Karpas-422 (cell line): Measurements from ENCODE around the gene TTLL5. TPM values are rescaled to one million over a fixed set of nuclear protein-coding genes. Genes with fewer than 3 reads are reported as not detected.

Experiments
- DNase-seq: peaks from one replicate; pipeline ENCODE4 v3.0.0-alpha.2; 2015
- H2AFZ ChIP-seq: fragments of 200-600 bp; sonication (generic); 2 replicates; pipeline ENCODE4 v1.6.1; 2014; ENCODE audit warnings: antibody characterized with exemption, low read length, mixed read lengths
- H3K27ac ChIP-seq: fragments of 200-600 bp; sonication (generic); 2 replicates; pipeline ENCODE4 v1.5.1; 2014; ENCODE audit warnings: mild to moderate bottlenecking, low read length, moderate library complexity
- H3K27me3 ChIP-seq: fragments of 200-600 bp; sonication (generic); 2 replicates; pipeline ENCODE4 v1.6.1; 2014; ENCODE audit warnings: low read length, mixed read lengths
- H3K36me3 ChIP-seq: fragments of 200-600 bp; sonication (generic); 2 replicates; pipeline ENCODE4 v1.6.1; 2014; ENCODE audit warnings: low read length, mixed read lengths; ENCODE audit not compliant: insufficient read depth
- H3K4me1 ChIP-seq: fragments of 200-600 bp; sonication (generic); 2 replicates; pipeline ENCODE4 v1.6.1; 2014; ENCODE audit warnings: mild to moderate bottlenecking, low read length, mixed read lengths
- H3K4me2 ChIP-seq: fragments of 200-600 bp; sonication (generic); 2 replicates; pipeline ENCODE4 v1.6.1; 2014; ENCODE audit warnings: low read length, low read depth, mild to moderate bottlenecking; ENCODE audit not compliant: poor library complexity, severe bottlenecking
- H3K4me3 ChIP-seq: fragments of 200-600 bp; sonication (generic); 2 replicates; pipeline ENCODE4 v1.5.1; 2014; ENCODE audit warnings: mild to moderate bottlenecking, antibody characterized with exemption, low read length, mixed read lengths
- H3K79me2 ChIP-seq: fragments of 200-600 bp; sonication (generic); 2 replicates; pipeline ENCODE4 v1.6.1; 2014; ENCODE audit warnings: mild to moderate bottlenecking, low read length, mixed read lengths
- H3K9ac ChIP-seq: fragments of 200-600 bp; sonication (generic); 2 replicates; pipeline ENCODE4 v1.6.0; 2014; ENCODE audit warnings: low read length
- H3K9me2 ChIP-seq: fragments of 200-600 bp; sonication (generic), shearing (Covaris generic); replicated peaks from 2 replicates; pipeline ENCODE4 v1.6.0; 2014; ENCODE audit warnings: mild to moderate bottlenecking, low read length, moderate library complexity; ENCODE audit not compliant: insufficient read depth
- H3K9me3 ChIP-seq: fragments of 300-700, 200-600 bp; sonication (generic); 2 replicates; pipeline ENCODE4 v1.6.1; 2014; ENCODE audit warnings: low read length, mixed read lengths
- H4K20me1 ChIP-seq: fragments of 200-600 bp; sonication (generic); 2 replicates; pipeline ENCODE4 v1.6.1; 2014; ENCODE audit warnings: mild to moderate bottlenecking, antibody characterized with exemption, low read length, low read depth; ENCODE audit not compliant: insufficient read depth
- total RNA-seq: library from RNA; depleted of rRNA; stranded (reverse); fragments of >200 nt; shearing (Covaris generic); gene quantifications from 2 replicates; pipeline ENCODE4 v1.2.3, GENCODE V29; 2014; ENCODE audit warnings: low replicate concordance

TTLL5 gene
- total RNA-seq, 1 experiment from 2014 or later, result 53.7 TPM

DNA sequence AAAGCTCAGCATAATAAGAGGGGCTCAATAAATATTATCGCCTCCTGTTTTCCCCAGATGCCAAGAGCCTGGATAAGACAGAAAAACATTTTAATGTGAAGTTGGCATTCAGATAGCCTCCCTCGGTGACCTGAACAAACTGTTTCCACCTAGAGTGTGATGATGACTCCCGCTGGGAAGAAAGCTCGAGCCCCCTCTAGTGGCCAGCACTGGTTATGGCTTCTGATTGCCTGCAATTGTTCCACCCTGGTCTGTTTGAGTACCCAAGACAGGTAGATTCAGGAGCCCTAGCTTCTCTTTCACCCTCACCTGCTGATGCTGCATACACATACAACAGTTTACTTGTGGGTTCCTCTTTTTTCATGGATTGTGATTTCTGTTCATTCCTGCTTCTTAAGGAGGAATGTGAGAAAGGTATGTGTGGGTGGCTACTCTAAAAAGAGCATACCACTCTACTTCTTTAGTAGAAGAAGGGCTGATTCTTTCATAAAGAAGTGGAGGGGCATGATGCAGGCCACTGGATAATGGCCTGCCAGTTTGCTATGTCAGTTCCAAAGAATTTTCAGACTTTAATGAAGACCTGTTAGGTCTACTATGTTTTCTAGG lies 6.8 kb upstream of the TTLL5 start:
- DNase-seq, result peak; percentile 94
- H4K20me1 ChIP-seq, result no peaks in the 10 kb centered on the region
- H3K27me3 ChIP-seq, result no peaks in the 10 kb centered on the region
- no peak overlapping the region for H3K27ac ChIP-seq
- peaks cover 21% of the 10 kb centered on the region for H3K79me2 ChIP-seq
- H3K9ac ChIP-seq, result no peak overlapping the region
- H3K4me2 ChIP-seq, result no peak overlapping the region
- no peak overlapping the region for H2AFZ ChIP-seq
- no peaks in the 10 kb centered on the region for H3K9me2 ChIP-seq
- H3K4me1 ChIP-seq, result peaks cover 10% of the 10 kb centered on the region
- peaks cover 37% of the 10 kb centered on the region for H3K36me3 ChIP-seq
- no peaks in the 10 kb centered on the region for H3K9me3 ChIP-seq
- H3K4me3 ChIP-seq, result no peak overlapping the region

DNA sequence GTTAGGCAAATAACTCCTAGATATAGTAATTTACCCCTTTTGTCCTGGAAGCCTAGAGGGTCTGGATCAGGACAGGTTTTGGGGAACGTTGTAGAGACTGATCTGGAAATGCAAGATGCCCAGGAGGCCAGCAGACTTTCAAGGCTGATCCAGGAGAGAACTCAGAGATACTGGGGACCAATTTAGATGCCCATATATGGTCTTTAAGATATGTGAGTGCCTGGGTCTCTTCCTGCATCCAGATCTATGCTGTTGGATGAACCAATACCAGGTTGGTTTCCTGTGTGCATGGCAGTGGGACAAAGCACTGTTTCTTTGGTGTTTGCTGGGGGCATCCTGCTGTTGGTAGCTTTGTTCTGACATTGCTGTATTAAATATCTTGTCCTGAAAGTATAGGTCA lies 5.8 kb upstream of the TTLL5 start:
- Histone ChIP-seq H4K20me1 (no peaks in the 10 kb centered on the region), H3K9me3 (no peaks in the 10 kb centered on the region), H3K4me1 (peaks cover 20% of the 10 kb centered on the region), H3K27ac (no peak overlapping the region), H3K4me2 (no peak overlapping the region), H3K9me2 (no peaks in the 10 kb centered on the region), H3K79me2 (peaks cover 31% of the 10 kb centered on the region), H2AFZ (no peak overlapping the region), H3K36me3 (peaks cover 27% of the 10 kb centered on the region), H3K27me3 (no peaks in the 10 kb centered on the region), H3K4me3 (no peak overlapping the region), H3K9ac (no peak overlapping the region)
- no peak for DNase-seq

DNA sequence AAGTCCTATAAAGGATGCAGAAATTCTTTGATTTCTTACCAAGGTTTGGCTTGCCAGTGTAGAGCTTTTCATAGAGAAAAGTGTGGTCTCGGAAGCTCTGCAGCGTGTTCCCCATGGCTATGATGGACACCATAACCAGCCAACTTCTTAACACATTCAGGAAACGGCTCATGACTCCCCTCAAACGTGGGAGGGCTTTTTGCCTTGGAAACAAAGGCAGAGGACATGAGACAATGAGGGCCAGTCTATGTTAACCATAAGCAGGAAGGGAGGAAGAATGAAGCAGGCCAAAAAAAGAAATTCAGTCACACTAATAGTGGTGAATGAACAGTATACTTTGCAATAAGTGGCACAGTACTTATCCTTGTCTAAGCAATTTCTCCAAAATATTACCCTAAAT lies 3.7 kb upstream of the TTLL5 start:
- Histone ChIP-seq H3K4me1 (peaks cover 23% of the 10 kb centered on the region), H3K36me3 (peaks cover 9% of the 10 kb centered on the region; the same call in 1 of the 2 replicates), H3K9ac (no peak overlapping the region), H3K79me2 (peaks cover 45% of the 10 kb centered on the region), H4K20me1 (no peaks in the 10 kb centered on the region), H3K9me2 (no peaks in the 10 kb centered on the region), H3K27me3 (no peaks in the 10 kb centered on the region), H3K4me3 (no peak overlapping the region), H2AFZ (no peak overlapping the region), H3K27ac (no peak overlapping the region), H3K4me2 (no peak overlapping the region), H3K9me3 (no peaks in the 10 kb centered on the region)
- DNase-seq, result no peak

DNA sequence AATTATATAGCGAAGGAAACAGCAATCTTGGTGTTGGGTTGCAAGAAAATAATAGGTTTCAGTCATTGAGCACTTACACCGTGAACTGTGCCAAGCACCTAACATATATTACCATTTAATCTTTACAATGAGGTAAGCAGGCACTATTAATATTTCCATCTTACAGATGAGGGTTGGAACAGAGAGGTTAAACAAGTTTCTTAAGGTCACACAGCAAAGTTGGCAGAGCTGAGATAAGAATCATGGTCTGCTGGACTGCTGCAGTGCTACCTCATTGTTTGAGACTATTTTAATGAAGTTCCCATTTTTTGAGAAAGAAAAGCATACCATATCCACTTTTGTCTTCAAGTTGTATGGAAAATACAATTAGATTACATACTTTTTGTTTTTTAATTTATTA lies 2.1 kb upstream of the TTLL5 start:
- no peak for DNase-seq
- Histone ChIP-seq H3K4me1 (peaks cover 30% of the 10 kb centered on the region), H3K79me2 (peaks cover 58% of the 10 kb centered on the region), H3K27me3 (no peaks in the 10 kb centered on the region), H3K9ac (no peak overlapping the region), H3K9me2 (no peaks in the 10 kb centered on the region), H2AFZ (no peak overlapping the region), H4K20me1 (no peaks in the 10 kb centered on the region), H3K27ac (no peak overlapping the region), H3K36me3 (peaks cover 5% of the 10 kb centered on the region; the same call in 1 of the 2 replicates), H3K9me3 (no peaks in the 10 kb centered on the region), H3K4me2 (peak overlapping the region; percentile 83), H3K4me3 (no peak overlapping the region)

DNA sequence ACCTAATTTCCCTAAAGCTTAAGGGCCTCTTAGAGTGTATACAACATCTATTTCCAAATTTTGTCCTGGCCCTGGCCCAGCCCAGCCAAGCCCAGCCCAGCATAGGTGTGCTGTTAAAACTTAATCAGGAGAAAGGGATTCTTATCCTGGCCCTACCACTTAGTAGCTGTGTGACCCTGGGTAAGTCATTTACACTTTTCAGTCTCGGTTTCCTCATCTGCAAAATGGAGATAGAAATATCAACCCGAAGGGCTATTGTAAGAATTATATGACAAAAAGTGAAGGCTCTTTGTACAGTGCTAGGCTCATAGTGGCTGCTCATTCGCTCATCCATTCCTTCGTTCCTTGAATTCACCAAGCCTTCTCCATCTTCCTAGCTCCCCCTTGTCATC lies 812 bp upstream of the TTLL5 start:
- H3K4me3 ChIP-seq, result peak overlapping the region; percentile 79
- H4K20me1 ChIP-seq, result no peaks in the 10 kb centered on the region
- no peaks in the 10 kb centered on the region for H3K9me3 ChIP-seq
- peaks cover 71% of the 10 kb centered on the region for H3K79me2 ChIP-seq
- H3K9me2 ChIP-seq, result no peaks in the 10 kb centered on the region
- peak; percentile 57 for DNase-seq
- H3K4me2 ChIP-seq, result peak overlapping the region; percentile 83
- peak overlapping the region; percentile 52 for H3K27ac ChIP-seq
- H3K36me3 ChIP-seq, result peaks cover 10% of the 10 kb centered on the region; the same call in 1 of the 2 replicates
- peak overlapping the region; percentile 81 for H3K9ac ChIP-seq
- H3K4me1 ChIP-seq, result peaks cover 30% of the 10 kb centered on the region
- no peaks in the 10 kb centered on the region for H3K27me3 ChIP-seq
- peak overlapping the region; percentile 18; the same call in 1 of the 2 replicates for H2AFZ ChIP-seq

DNA sequence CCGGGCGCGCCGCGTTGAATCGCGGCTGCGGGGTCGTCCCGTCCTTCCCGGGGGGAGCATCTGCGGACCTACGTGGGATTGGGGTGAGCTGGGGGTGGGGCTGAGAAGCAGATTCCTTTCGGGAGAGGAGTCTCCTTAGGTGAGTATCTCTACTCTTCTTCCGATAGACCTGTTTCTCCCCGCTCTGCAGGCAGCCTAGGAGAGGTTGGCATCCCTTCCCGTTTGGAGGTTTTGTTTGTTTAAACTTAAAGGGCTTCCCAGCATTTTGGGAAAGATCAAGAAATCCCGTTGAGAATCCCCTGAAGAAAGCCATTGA lies 411 bp downstream of the TTLL5 start:
- Histone ChIP-seq H3K4me2 (peak overlapping the region; percentile 74), H2AFZ (peak overlapping the region; percentile 62), H3K4me1 (peaks cover 30% of the 10 kb centered on the region), H3K4me3 (peak overlapping the region; percentile 79), H3K27me3 (no peaks in the 10 kb centered on the region), H3K27ac (peak overlapping the region; percentile 24), H3K79me2 (peaks cover 79% of the 10 kb centered on the region), H3K36me3 (peaks cover 10% of the 10 kb centered on the region; the same call in 1 of the 2 replicates), H3K9ac (peak overlapping the region; percentile 81), H3K9me2 (no peaks in the 10 kb centered on the region), H4K20me1 (no peaks in the 10 kb centered on the region), H3K9me3 (no peaks in the 10 kb centered on the region)
- DNase-seq, result no peak

DNA sequence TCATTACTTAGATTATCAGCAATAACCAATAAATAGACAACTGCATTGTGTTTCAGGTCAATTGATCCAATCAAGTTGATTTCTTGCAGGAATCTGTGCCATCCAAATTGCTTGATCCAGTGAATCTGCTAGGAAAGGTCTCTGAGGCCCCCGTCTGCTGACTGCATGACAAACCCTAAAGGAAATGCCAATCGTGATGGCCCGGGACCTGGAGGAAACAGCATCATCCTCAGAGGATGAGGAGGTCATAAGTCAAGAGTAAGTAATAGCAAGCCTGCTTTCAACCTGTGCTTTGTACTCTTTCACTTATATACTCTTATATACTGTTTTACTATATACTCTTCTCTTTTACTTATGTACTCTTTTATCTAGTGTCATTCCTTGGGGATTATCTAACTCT lies 1.9 kb downstream of the TTLL5 start:
- peaks cover 30% of the 10 kb centered on the region for H3K4me1 ChIP-seq
- no peak overlapping the region for H3K9ac ChIP-seq
- peak overlapping the region; percentile 74 for H3K4me2 ChIP-seq
- H3K4me3 ChIP-seq, result no peak overlapping the region
- H3K27me3 ChIP-seq, result no peaks in the 10 kb centered on the region
- no peaks in the 10 kb centered on the region for H4K20me1 ChIP-seq
- peaks cover 21% of the 10 kb centered on the region; the same call in 1 of the 2 replicates for H3K36me3 ChIP-seq
- no peaks in the 10 kb centered on the region for H3K9me3 ChIP-seq
- no peak for DNase-seq
- H3K9me2 ChIP-seq, result no peaks in the 10 kb centered on the region
- H3K79me2 ChIP-seq, result peaks cover 78% of the 10 kb centered on the region
- no peak overlapping the region for H3K27ac ChIP-seq
- no peak overlapping the region for H2AFZ ChIP-seq

DNA sequence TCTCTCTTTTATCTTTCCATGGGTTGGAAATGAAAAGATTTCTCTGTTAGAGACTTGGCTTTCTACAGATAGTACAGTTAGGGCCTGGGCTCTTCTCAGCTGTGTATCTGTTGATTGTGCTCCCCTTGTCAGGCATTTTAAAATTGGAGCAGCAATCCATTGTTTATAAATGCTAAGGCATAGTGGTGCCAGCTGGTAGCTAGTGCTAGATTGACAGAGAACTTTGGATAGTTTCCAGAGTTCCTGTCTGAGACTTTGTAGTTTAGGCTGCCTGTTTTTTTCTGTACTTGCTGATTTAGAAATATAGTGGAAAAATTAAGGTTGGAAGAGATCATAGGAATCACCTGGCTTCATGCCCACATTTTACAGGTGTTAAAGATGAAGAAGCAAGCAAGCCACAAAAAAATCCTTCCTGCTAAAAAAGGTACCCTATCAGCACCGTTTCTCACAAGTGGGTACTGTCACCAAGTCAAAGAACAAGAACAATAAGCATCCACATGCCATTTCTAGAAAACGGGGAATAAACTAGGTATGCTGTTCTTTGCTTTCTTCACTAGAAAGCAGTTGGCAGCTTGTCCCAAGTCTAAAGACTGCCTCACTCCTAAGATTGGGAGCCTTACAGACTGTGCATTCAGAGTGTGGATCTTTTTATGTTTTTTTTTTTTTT lies 6.2 kb downstream of the TTLL5 start:
- peaks cover 54% of the 10 kb centered on the region for H3K36me3 ChIP-seq
- H3K27ac ChIP-seq, result no peak overlapping the region
- H3K4me2 ChIP-seq, result no peak overlapping the region
- peaks cover 56% of the 10 kb centered on the region for H3K79me2 ChIP-seq
- no peaks in the 10 kb centered on the region for H4K20me1 ChIP-seq
- no peak overlapping the region for H2AFZ ChIP-seq
- no peak overlapping the region for H3K4me3 ChIP-seq
- no peaks in the 10 kb centered on the region for H3K27me3 ChIP-seq
- no peaks in the 10 kb centered on the region for H3K9me3 ChIP-seq
- H3K9ac ChIP-seq, result no peak overlapping the region
- no peak for DNase-seq
- no peaks in the 10 kb centered on the region for H3K9me2 ChIP-seq
- H3K4me1 ChIP-seq, result peaks cover 14% of the 10 kb centered on the region
